Osteoblast (primary cell): ENCODE measurements around the gene HP1BP3. TPM values are rescaled to one million over a fixed set of nuclear protein-coding genes. Genes with fewer than 3 reads are reported as not detected.
"Not testable (repeated sequence)": the region's sequence is repeated elsewhere in the genome, so short reads cannot be mapped to it uniquely, and the experiment has no call there.

ENCODE experiments used
- DNase-seq: peaks from one replicate; pipeline ENCODE4 v3.0.0; 2011; ENCODE audit warnings: low spot score, mixed read lengths; ENCODE audit not compliant: insufficient read length; ENCODE audit errors: missing footprints
- H2AFZ ChIP-seq: 2 replicates; pipeline ENCODE4 v1.6.0; 2011; ENCODE audit warnings: mild to moderate bottlenecking, low read length
- H3K27ac ChIP-seq: 2 replicates; pipeline ENCODE4 v1.5.1; 2011; ENCODE audit warnings: mild to moderate bottlenecking, low read depth, low read length, moderate library complexity
- H3K27me3 ChIP-seq: 2 replicates; pipeline ENCODE4 v1.6.0; 2012; ENCODE audit warnings: mild to moderate bottlenecking, control low read depth, inconsistent platforms, low read length, moderate library complexity; ENCODE audit not compliant: insufficient read depth
- H3K36me3 ChIP-seq: 2 replicates; pipeline ENCODE4 v1.5.1; 2011; ENCODE audit warnings: mild to moderate bottlenecking, low read length, control low read depth, moderate library complexity; ENCODE audit not compliant: insufficient read depth
- H3K4me1 ChIP-seq: 2 replicates; pipeline ENCODE4 v1.5.1; 2011; ENCODE audit warnings: mild to moderate bottlenecking, low read length, control low read depth, moderate library complexity; ENCODE audit not compliant: insufficient read depth
- H3K4me2 ChIP-seq: 2 replicates; pipeline ENCODE4 v1.6.0; 2011; ENCODE audit warnings: mild to moderate bottlenecking, low read length; ENCODE audit not compliant: insufficient read depth
- H3K4me3 ChIP-seq: fragments of 200-600 bp; sonication (generic); 3 replicates; pipeline ENCODE4 v1.5.1; 2012; ENCODE audit warnings: mild to moderate bottlenecking, low read length, inconsistent platforms; ENCODE audit not compliant: insufficient read depth
- H3K79me2 ChIP-seq: 2 replicates; pipeline ENCODE4 v1.6.0; 2012; ENCODE audit warnings: mild to moderate bottlenecking, low read length, control low read depth, inconsistent platforms; ENCODE audit not compliant: insufficient read depth
- H3K9me3 ChIP-seq: 2 replicates; pipeline ENCODE4 v1.5.1; 2011; ENCODE audit warnings: low read depth, low read length, control low read depth
- H4K20me1 ChIP-seq: 2 replicates; pipeline ENCODE4 v1.6.0; 2012; ENCODE audit warnings: mild to moderate bottlenecking, low read length, control low read depth; ENCODE audit not compliant: insufficient read depth
- CTCF ChIP-seq: IDR thresholded peaks from 2 replicates; pipeline ENCODE4 v1.5.1; 2011; ENCODE audit warnings: mild to moderate bottlenecking, low read depth, low read length, moderate library complexity; ENCODE audit errors: extremely low read depth
- total RNA-seq: library from RNA; depleted of rRNA; stranded (reverse); fragments of >200 nt; gene quantifications from 2 replicates; pipeline ENCODE4 v1.2.3, GENCODE V29; 2012

Gene HP1BP3
- total RNA-seq, 1 donor = 267 TPM

- no peaks in the 10 kb centered on the region for H4K20me1 ChIP-seq
- peaks cover 15% of the 10 kb centered on the region for H3K36me3 ChIP-seq
- H3K79me2 ChIP-seq = no peaks in the 10 kb centered on the region
- H3K27me3 ChIP-seq = no peaks in the 10 kb centered on the region
- H3K9me3 ChIP-seq = no peaks in the 10 kb centered on the region
- H3K4me2 ChIP-seq = no peak overlapping the region
- peaks cover 4% of the 10 kb centered on the region for H3K4me1 ChIP-seq
- TF ChIP-seq CTCF = no peak
- H2AFZ ChIP-seq = no peak overlapping the region
- H3K27ac ChIP-seq = no peak overlapping the region
- no peak for DNase-seq
- no peak overlapping the region for H3K4me3 ChIP-seq
Observed at GRCh38 chr1:20811916-20812315, 24.8 kb upstream of the HP1BP3 start.

- Histone ChIP-seq H3K4me3 (no peak overlapping the region), H3K79me2 (no peaks in the 10 kb centered on the region), H4K20me1 (no peaks in the 10 kb centered on the region), H3K4me1 (peaks cover 28% of the 10 kb centered on the region), H3K36me3 (no peaks in the 10 kb centered on the region), H3K4me2 (peak overlapping the region; percentile 5), H3K9me3 (no peaks in the 10 kb centered on the region), H3K27ac (no peak overlapping the region), H3K27me3 (no peaks in the 10 kb centered on the region), H2AFZ (no peak overlapping the region)
- no peak for TF ChIP-seq CTCF
- DNase-seq = no peak
Observed at GRCh38 chr1:20793236-20793635, 6.1 kb upstream of the HP1BP3 start.

GRCh38 chr1:20792196-20792595, 5.1 kb upstream of the HP1BP3 start:
- H3K36me3 ChIP-seq = no peaks in the 10 kb centered on the region
- H3K4me2 ChIP-seq = peak overlapping the region; percentile 5
- no peaks in the 10 kb centered on the region for H3K9me3 ChIP-seq
- DNase-seq = peak; percentile 95
- H3K27me3 ChIP-seq = no peaks in the 10 kb centered on the region
- no peak overlapping the region for H3K4me3 ChIP-seq
- no peak overlapping the region for H2AFZ ChIP-seq
- H3K4me1 ChIP-seq = peaks cover 35% of the 10 kb centered on the region
- peak overlapping the region; percentile 44 for H3K27ac ChIP-seq
- no peaks in the 10 kb centered on the region for H3K79me2 ChIP-seq
- no peaks in the 10 kb centered on the region for H4K20me1 ChIP-seq
- no peak for TF ChIP-seq CTCF

GRCh38 chr1:20790785-20791184, 3.7 kb upstream of the HP1BP3 start:
- DNase-seq = no peak
- Histone ChIP-seq H3K4me3 (no peak overlapping the region), H3K27me3 (no peaks in the 10 kb centered on the region), H4K20me1 (peaks cover 5% of the 10 kb centered on the region), H3K9me3 (no peaks in the 10 kb centered on the region), H3K36me3 (no peaks in the 10 kb centered on the region), H3K27ac (no peak overlapping the region), H3K4me2 (no peak overlapping the region), H3K4me1 (peaks cover 35% of the 10 kb centered on the region), H3K79me2 (peaks cover 7% of the 10 kb centered on the region), H2AFZ (no peak overlapping the region)
- no peak for TF ChIP-seq CTCF

GRCh38 chr1:20789598-20789997, 2.5 kb upstream of the HP1BP3 start:
- Histone ChIP-seq H4K20me1 (peaks cover 17% of the 10 kb centered on the region), H3K4me1 (peaks cover 43% of the 10 kb centered on the region), H3K79me2 (peaks cover 19% of the 10 kb centered on the region)
- not testable (repeated sequence) for H3K36me3 ChIP-seq, H3K4me3 ChIP-seq, H3K4me2 ChIP-seq, DNase-seq, H3K27ac ChIP-seq, H3K9me3 ChIP-seq, H2AFZ ChIP-seq, H3K27me3 ChIP-seq
